Fibroblast of upper back skin (primary cell): ENCODE results near the gene LDAH.
"Not testable (repeated sequence)": the region's sequence is repeated elsewhere in the genome, so short reads cannot be mapped to it uniquely, and the experiment has no call there.

Source experiments
- DNase-seq: peaks from one replicate; pipeline ENCODE4 v3.0.0-alpha.2; 2013

Gene LDAH

GRCh38 chr2:20822535-20823490, at the start of gene LDAH:
LDAH (minus strand) TSS chr2:20823101; CDS start chr2:20801463, 21,638 bp downstream.
- DNase-seq, result peak; percentile 88

DNA sequence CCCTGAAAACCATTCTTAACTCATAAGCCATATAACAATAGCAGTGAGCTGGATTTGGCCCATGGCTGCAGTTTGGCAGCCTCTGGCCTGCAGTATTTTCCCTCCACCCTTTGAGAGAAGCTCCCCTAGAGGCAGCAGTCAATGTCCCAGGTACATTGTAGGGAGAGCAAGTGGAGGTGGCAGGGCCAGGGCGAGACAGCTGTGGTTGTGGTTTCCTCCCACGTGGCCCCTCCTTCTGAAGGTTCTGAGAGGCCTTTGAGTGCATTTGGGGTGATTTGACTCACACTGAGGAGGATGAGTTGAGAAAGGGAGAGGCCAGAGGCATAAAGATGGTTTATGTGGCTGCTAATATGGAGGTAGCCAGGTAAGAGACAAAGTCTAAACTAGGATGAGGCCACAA, 45.5 kb upstream of the LDAH start:
- DNase-seq, result no peak

GRCh38 chr2:20862850-20863249, 39.9 kb upstream of the LDAH start:
- DNase-seq, result no peak

DNA sequence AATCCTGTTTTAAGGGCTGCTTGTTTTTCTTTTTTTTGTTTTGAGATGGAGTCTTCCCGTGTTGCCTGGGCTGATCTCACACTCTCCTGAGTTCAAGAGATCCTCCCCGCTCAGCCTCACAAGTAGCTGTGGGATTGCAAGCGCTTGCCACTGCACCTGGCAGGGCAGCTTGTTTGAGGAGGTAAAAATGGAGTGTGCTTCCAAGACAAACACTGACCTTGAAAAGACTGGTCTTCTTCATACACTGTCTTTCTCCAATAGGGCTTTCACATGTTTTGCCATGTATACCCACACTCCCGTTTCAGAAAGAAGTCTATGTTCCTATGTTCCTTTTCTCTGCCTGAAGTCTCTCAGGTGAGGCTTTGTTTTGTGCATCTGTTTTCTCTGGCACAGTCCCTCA, 32.6 kb upstream of the LDAH start:
- DNase-seq, result no peak

- DNase-seq, result no peak
Measured at GRCh38 chr2:20852670-20853069, 29.8 kb upstream of the LDAH start.

- DNase-seq, result no peak
Measured at GRCh38 chr2:20852139-20852538, 29.2 kb upstream of the LDAH start.

DNA sequence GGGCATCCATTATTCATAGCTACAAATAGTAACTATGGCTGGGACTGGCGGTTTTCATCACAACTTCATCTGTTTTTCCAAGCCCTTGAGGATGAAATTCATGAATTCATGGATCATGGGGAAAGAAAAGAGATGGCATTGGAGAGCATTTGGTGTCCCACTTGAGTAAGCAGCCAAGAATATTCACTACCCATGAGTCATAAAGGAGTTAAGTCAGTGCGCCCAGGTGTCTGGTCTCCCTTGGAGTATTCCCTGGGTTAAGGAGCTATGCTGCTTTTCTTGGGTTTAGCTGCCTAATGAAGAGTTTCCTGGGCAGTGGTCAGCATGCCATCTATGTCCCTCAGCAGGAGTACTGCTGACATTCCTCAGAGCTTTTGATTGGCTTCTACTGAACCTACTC, 21.3 kb upstream of the LDAH start:
- no peak for DNase-seq

DNA sequence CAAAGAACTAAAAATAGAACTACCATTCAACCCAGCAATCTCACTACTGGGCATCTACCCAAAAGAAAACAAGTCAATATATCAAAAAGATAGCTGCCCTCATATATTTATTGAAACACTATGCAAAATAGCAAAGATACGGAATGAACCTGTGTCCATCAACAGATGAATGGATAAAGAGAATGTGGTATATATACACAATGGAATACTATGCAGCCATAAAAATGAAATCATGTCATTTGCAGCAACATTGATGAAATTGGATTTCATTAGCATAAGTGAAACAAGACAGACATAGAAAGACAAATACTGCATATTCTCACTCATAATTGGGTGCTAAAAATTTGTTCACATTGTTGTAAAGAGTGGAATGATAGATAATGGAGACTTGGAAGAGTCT, 16.2 kb upstream of the LDAH start:
- DNase-seq, result no peak

GRCh38 chr2:20838016-20838415, 15.1 kb upstream of the LDAH start:
- no peak for DNase-seq

GRCh38 chr2:20836521-20836920, 13.6 kb upstream of the LDAH start:
- no peak for DNase-seq

- no peak for DNase-seq
Measured at GRCh38 chr2:20834331-20834730, 11.4 kb upstream of the LDAH start.

- DNase-seq, result no peak
Measured at GRCh38 chr2:20832606-20833005, 9.7 kb upstream of the LDAH start.

GRCh38 chr2:20829861-20830260, 7.0 kb upstream of the LDAH start:
- no peak for DNase-seq

GRCh38 chr2:20823917-20824316, 1.0 kb upstream of the LDAH start:
- DNase-seq, result no peak

DNA sequence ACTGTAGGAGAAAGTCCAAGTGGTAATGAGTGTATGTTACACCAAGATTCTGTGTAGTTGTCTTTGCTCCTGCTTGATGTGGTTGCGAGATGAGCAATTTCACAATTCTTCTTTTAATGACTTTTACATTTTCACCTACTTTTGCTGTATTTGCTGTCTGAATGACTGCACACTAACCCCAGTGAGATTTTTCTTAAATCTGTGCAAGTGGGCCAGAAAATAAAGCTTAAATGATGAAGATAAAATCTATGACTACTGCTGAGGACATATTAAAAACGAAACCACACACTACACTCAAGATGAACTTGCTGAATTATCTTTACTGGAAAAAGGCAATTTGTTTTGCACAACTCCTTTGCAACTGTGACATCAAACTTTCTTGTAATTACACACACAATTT, 4.1 kb downstream of the LDAH start:
- DNase-seq, result no peak

- DNase-seq, result no peak
Measured at GRCh38 chr2:20815216-20815615, 7.7 kb downstream of the LDAH start.

- DNase-seq, result no peak
Measured at GRCh38 chr2:20812779-20813178, 10.1 kb downstream of the LDAH start.

DNA sequence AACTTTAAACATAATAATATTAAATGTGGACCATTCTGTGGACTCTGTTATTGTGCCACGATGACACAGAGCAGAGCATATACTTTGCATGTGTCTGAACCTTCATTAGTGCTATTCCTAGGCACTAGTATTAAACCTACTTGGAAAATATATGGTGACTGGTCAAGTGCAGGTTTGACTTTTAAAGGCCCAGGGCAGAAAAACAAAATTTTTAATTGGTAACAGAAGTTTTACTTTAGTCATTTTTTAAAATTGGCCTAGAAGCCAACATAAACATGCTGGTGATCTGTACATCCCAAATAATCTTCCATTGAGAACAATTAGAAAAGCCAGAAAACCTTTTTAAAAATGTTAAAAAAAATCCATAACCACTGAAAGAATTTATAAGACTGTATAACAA, 16.6 kb downstream of the LDAH start:
- no peak for DNase-seq

- DNase-seq, result no peak
Measured at GRCh38 chr2:20803974-20804373, 18.9 kb downstream of the LDAH start.

GRCh38 chr2:20803226-20803682, 19.6 kb downstream of the LDAH start:
- no peak for DNase-seq

GRCh38 chr2:20797096-20797495, 25.8 kb downstream of the LDAH start:
- no peak for DNase-seq

DNA sequence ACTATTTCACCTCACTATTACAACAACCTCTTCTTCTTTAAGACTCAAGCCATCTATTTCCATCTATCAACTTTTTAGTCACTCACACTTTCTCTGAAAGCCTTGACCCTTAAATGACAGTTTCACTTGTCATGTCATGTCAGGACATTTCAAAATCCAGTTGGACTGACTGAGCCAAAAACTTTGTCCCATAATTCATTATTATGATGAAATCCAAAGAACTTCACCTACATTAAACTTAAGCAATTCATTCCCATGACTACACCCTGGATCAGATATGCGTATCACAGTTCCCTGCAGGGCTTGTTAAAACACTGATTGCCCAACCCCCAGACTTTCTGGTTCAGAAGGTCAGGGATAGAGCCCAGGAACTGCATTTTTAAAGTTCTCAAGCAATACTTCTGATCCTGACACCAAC, 26.5 kb downstream of the LDAH start:
- DNase-seq, result peak; percentile 43

DNA sequence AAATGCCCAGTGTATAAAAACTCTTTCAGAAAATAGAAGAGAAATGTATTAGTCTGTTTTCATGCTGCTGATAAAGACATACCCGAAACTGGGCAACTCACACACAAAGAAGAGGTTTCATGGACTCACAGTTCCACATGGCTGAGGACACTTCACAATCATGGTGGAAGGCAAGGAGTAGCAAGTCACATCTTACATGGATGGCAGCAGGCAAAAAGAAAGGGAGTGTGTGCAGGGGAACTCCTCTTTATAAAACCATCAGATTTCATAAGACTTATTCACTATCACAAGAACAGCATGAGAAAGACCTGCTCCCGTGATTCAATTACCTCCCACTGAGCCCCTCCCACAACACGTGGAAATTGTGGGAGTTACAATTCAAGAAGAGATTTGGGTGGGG, 29.0 kb downstream of the LDAH start:
- DNase-seq, result not testable (repeated sequence)

DNA sequence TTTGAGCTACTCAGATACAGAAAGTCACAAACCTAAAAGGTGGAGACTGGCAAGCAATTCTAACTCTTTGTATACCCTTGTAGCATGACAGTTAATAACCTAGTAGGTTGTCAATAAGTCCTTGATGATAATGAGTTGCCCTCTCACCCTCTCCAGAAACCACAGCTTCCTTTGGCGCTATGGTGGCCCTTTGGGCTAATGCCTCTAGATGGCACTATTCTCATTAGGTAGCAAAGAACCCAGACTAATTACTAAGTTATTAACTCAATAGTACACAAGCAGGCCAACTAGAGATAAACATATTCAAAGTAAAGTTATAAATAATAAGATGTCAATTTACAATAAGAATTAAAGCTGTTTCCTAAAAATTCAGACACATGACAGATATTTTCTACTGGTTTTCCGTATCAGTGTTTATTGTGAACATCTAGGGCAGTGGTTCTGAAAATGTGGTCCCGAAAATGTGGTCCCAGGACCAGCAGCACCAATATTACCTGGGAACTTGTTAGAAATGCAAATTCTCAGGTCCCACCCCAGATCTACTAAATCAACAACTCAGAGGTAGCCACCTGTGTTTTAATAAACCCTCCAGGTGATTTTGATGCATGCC, 41.1 kb downstream of the LDAH start:
- DNase-seq, result peak; percentile 19
